ENCODE measurements around the gene TPI1.
A peak's percentile ranks its signal among the peaks of the same experiment; 100 is the strongest.

- TF ChIP-seq, protein P1, sequence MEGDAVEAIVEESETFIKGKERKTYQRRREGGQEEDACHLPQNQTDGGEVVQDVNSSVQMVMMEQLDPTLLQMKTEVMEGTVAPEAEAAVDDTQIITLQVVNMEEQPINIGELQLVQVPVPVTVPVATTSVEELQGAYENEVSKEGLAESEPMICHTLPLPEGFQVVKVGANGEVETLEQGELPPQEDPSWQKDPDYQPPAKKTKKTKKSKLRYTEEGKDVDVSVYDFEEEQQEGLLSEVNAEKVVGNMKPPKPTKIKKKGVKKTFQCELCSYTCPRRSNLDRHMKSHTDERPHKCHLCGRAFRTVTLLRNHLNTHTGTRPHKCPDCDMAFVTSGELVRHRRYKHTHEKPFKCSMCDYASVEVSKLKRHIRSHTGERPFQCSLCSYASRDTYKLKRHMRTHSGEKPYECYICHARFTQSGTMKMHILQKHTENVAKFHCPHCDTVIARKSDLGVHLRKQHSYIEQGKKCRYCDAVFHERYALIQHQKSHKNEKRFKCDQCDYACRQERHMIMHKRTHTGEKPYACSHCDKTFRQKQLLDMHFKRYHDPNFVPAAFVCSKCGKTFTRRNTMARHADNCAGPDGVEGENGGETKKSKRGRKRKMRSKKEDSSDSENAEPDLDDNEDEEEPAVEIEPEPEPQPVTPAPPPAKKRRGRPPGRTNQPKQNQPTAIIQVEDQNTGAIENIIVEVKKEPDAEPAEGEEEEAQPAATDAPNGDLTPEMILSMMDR (IDR thresholded peaks at IDR 0.05) = no peak
- peak in 1 of 2 donors; percentile 93 for TF ChIP-seq POLR2A (IDR thresholded peaks at IDR 0.05)
These were observed at the start of gene TPI1 for GRCh38 chr12:6867413-6868210.

Measured in lower leg skin (tissue), 3 donors.